ENCODE data around the gene ARPC4. TPM values are rescaled to one million over a fixed set of nuclear protein-coding genes. Genes with fewer than 3 reads are reported as not detected.

Gene ARPC4
- total RNA-seq, 3 donors from 2014 or later = 154 to 219 (median 212) TPM

- ATAC-seq = no peak
- no peaks in the 10 kb centered on the region for H3K9me3 ChIP-seq
- peaks cover 21% of the 10 kb centered on the region for H3K36me3 ChIP-seq (ENCODE audit: low read depth)
- TF ChIP-seq, protein P1, sequence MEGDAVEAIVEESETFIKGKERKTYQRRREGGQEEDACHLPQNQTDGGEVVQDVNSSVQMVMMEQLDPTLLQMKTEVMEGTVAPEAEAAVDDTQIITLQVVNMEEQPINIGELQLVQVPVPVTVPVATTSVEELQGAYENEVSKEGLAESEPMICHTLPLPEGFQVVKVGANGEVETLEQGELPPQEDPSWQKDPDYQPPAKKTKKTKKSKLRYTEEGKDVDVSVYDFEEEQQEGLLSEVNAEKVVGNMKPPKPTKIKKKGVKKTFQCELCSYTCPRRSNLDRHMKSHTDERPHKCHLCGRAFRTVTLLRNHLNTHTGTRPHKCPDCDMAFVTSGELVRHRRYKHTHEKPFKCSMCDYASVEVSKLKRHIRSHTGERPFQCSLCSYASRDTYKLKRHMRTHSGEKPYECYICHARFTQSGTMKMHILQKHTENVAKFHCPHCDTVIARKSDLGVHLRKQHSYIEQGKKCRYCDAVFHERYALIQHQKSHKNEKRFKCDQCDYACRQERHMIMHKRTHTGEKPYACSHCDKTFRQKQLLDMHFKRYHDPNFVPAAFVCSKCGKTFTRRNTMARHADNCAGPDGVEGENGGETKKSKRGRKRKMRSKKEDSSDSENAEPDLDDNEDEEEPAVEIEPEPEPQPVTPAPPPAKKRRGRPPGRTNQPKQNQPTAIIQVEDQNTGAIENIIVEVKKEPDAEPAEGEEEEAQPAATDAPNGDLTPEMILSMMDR (IDR thresholded peaks at IDR 0.05) = no peak
- intact Hi-C loops (cut with DNase I, micrococcal nuclease) = no loop called here
- no peak overlapping the region for H3K4me3 ChIP-seq
- no peak for DNase-seq
- peaks cover under 1% of the 10 kb centered on the region for H3K4me1 ChIP-seq (ENCODE audit: low read depth)
Measured at GRCh38 chr3:9803494-9803893, 10.6 kb downstream of the ARPC4 start.

- H3K4me1 ChIP-seq (ENCODE audit: low read depth) = peaks cover 10% of the 10 kb centered on the region
- no peaks in the 10 kb centered on the region for H3K9me3 ChIP-seq
- H3K4me3 ChIP-seq = no peak overlapping the region
- no peak for DNase-seq
- peaks cover 21% of the 10 kb centered on the region for H3K36me3 ChIP-seq (ENCODE audit: low read depth)
- intact Hi-C loops (cut with DNase I, micrococcal nuclease) = no loop called here
- ATAC-seq = no peak
- TF ChIP-seq, protein P1 (IDR thresholded peaks at IDR 0.05) = no peak
Measured at GRCh38 chr3:9804996-9805395, 12.1 kb downstream of the ARPC4 start.

GRCh38 chr3:9806137-9806536 lies 13.3 kb downstream of the ARPC4 start:
- intact Hi-C loops (cut with DNase I, micrococcal nuclease) = no loop called here
- TF ChIP-seq, protein P1 (IDR thresholded peaks at IDR 0.05) = no peak
- no peak for DNase-seq
- H3K9me3 ChIP-seq = no peaks in the 10 kb centered on the region
- H3K4me3 ChIP-seq = no peak overlapping the region
- peaks cover 18% of the 10 kb centered on the region for H3K4me1 ChIP-seq (ENCODE audit: low read depth)
- no peak for ATAC-seq
- H3K36me3 ChIP-seq (ENCODE audit: low read depth) = peaks cover 16% of the 10 kb centered on the region

DNA sequence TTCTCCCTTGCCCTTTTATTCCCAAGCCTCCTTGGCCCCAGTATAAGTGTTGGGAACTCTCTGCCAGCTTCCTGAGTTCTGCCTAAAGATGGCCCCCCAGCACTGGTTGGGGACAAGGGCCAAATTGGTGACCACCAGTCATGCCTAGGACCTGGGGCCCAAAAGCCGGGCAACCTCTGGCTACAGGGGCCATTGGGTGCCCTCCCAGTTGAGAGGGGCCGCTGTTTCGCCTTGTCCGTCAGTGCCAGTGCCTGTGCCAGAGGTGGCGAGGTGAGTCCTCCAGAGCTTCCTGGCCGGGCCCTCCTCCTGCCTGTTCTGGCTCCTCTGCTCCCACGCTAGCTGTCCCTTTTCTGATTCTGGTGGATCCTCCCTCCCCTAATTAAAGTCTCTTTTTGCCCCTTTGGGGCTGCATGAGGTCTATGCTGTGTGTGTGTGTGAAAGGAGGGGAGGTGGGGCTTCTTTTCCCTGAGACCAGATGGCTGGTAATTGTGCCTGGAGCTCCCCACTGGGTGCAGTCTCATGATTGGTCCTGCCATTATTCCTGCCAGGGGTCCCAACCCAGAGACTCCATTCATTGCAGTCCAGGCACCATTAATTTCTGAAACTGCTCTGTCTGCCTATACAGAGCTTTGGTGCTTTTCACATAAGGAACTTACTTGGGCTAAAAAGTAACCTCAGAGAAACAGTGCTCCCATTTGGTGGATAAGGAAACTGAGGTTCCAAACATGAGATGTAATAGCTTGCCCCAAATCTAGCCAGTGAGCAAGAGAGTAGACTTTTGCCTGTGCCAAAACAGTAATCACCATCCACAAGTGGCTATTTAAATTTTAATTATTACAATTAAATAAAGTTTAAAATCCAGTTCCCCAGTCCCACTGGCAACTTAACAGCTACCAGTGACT lies 14.1 kb downstream of the ARPC4 start:
- Histone ChIP-seq H3K4me1 (ENCODE audit: low read depth) (peaks cover 18% of the 10 kb centered on the region), H3K36me3 (ENCODE audit: low read depth) (peaks cover 13% of the 10 kb centered on the region), H3K9me3 (no peaks in the 10 kb centered on the region), H3K4me3 (no peak overlapping the region)
- TF ChIP-seq, protein P1 (IDR thresholded peaks at IDR 0.05) = no peak
- no peak for DNase-seq
- no peak for ATAC-seq
- intact Hi-C loops (cut with DNase I, micrococcal nuclease) = no loop called here

DNA sequence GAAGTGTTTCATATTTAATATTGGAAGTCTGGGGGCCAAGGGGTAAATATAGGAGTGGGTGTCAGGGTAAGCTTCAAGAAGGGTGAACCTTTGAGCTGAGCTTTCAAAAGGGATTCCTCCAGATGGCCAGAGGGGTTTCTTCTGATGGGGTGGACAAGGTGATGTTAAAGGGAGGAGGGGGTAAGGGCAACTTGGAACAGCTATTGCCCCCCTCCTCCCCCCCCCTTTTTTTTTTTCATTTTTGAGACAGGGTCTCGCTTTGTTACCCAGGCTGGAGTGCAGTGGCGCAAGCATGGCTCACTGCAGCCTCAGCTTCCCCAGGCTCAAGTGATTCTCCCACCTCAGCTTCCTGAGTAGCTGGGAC lies 15.1 kb downstream of the ARPC4 start:
- intact Hi-C loops (cut with DNase I, micrococcal nuclease) = no loop called here
- TF ChIP-seq, protein P1 (IDR thresholded peaks at IDR 0.05) = no peak

More for the DNA sequence above, 15.1 kb downstream of the ARPC4 start:
- H3K9me3 ChIP-seq = no peaks in the 10 kb centered on the region
- H3K36me3 ChIP-seq (ENCODE audit: low read depth) = peaks cover 9% of the 10 kb centered on the region
- no peak for DNase-seq
- no peak overlapping the region for H3K4me3 ChIP-seq
- no peak for ATAC-seq
- H3K4me1 ChIP-seq (ENCODE audit: low read depth) = peaks cover 18% of the 10 kb centered on the region

Data from mucosa of descending colon (tissue), 3 donors.